Cardiac muscle cell (in vitro differentiated cells and primary cell): ENCODE results near the gene SPPL3. TPM values are rescaled to one million over a fixed set of nuclear protein-coding genes. Genes with fewer than 3 reads are reported as not detected.

Experiments used
- DNase-seq, 2 donors: peaks; one replicate each; pipeline versions ENCODE4 v3.0.0 to v3.0.0-alpha.2; 2010 to 2017; ENCODE audit warnings: low read depth in 1 of 2, low spot score in 1 of 2
- H3K27ac ChIP-seq: fragments of 200-600 bp; sonication (generic); 2 replicates; pipeline ENCODE4 v1.5.1; 2016
- H3K27me3 ChIP-seq: fragments of 200-600 bp; sonication (generic); 2 replicates; pipeline ENCODE4 v1.6.0; 2016; ENCODE audit warnings: control low read depth
- H3K36me3 ChIP-seq: fragments of 200-600 bp; sonication (generic); 2 replicates; pipeline ENCODE4 v1.5.1; 2016; ENCODE audit warnings: control low read depth
- H3K4me1 ChIP-seq: fragments of 200-600 bp; sonication (generic); 2 replicates; pipeline ENCODE4 v1.8.1; 2017; ENCODE audit warnings: low read depth, mild to moderate bottlenecking, mixed run types
- H3K4me3 ChIP-seq: fragments of 200-600 bp; sonication (generic); 2 replicates; pipeline ENCODE4 v1.5.1; 2016; ENCODE audit warnings: mild to moderate bottlenecking
- H3K9me3 ChIP-seq: fragments of 200-600 bp; sonication (generic); 2 replicates; pipeline ENCODE4 v1.5.1; 2017; ENCODE audit warnings: low read depth, mild to moderate bottlenecking, control low read depth
- CTCF ChIP-seq: IDR thresholded peaks from 2 replicates; pipeline ENCODE4 v1.5.1; 2012; ENCODE audit warnings: low read depth, mild to moderate bottlenecking, low read length
- polyA plus RNA-seq: library from polyadenylated mRNA; unstranded; fragments of >200 nt; fragmentation: Nextera tagmentation; extraction: Ambion mirVana; gene quantifications from 2 replicates; pipeline ENCODE4 v1.2.1, GENCODE V29; 2016
- total RNA-seq: library from RNA; depleted of rRNA; stranded (reverse); fragments of >200 nt; gene quantifications from 2 replicates; pipeline ENCODE4 v1.2.3, GENCODE V29; 2016

SPPL3 gene
- total and polyA plus RNA-seq, 2 experiments from 2014 or later, result 26.9 to 111 TPM

- no peak overlapping the region for H3K27ac ChIP-seq
- H3K4me1 ChIP-seq, result no peaks in the 10 kb centered on the region
- no peak overlapping the region for H3K4me3 ChIP-seq
- no peaks in the 10 kb centered on the region for H3K36me3 ChIP-seq
- no peak for DNase-seq
- no peaks in the 10 kb centered on the region for H3K27me3 ChIP-seq
- no peaks in the 10 kb centered on the region for H3K9me3 ChIP-seq
- TF ChIP-seq CTCF, result no peak
These were observed 19.5 kb downstream of the SPPL3 start for GRCh38 chr12:120884644-120885043.

- Histone ChIP-seq H3K4me3 (no peak overlapping the region), H3K27ac (no peak overlapping the region), H3K36me3 (no peaks in the 10 kb centered on the region), H3K9me3 (no peaks in the 10 kb centered on the region), H3K27me3 (no peaks in the 10 kb centered on the region), H3K4me1 (no peaks in the 10 kb centered on the region)
- DNase-seq, result no peak
- no peak for TF ChIP-seq CTCF
These were observed 22.1 kb downstream of the SPPL3 start for GRCh38 chr12:120882055-120882555.

GRCh38 chr12:120879718-120880300 lies 24.3 kb downstream of the SPPL3 start:
- no peak for DNase-seq
- H3K27me3 ChIP-seq, result no peaks in the 10 kb centered on the region
- no peak for TF ChIP-seq CTCF
- H3K4me3 ChIP-seq, result no peak overlapping the region
- H3K9me3 ChIP-seq, result no peaks in the 10 kb centered on the region
- H3K27ac ChIP-seq, result no peak overlapping the region
- no peaks in the 10 kb centered on the region for H3K36me3 ChIP-seq
- no peaks in the 10 kb centered on the region for H3K4me1 ChIP-seq

GRCh38 chr12:120879102-120879501 lies 25.1 kb downstream of the SPPL3 start:
- Histone ChIP-seq H3K27me3 (no peaks in the 10 kb centered on the region), H3K36me3 (no peaks in the 10 kb centered on the region), H3K9me3 (no peaks in the 10 kb centered on the region), H3K4me3 (no peak overlapping the region), H3K4me1 (no peaks in the 10 kb centered on the region), H3K27ac (no peak overlapping the region)
- TF ChIP-seq CTCF, result no peak
- no peak for DNase-seq

GRCh38 chr12:120874547-120875245 lies 29.5 kb downstream of the SPPL3 start:
- H3K9me3 ChIP-seq, result no peaks in the 10 kb centered on the region
- DNase-seq, result no peak
- no peak overlapping the region for H3K27ac ChIP-seq
- no peak for TF ChIP-seq CTCF
- H3K36me3 ChIP-seq, result no peaks in the 10 kb centered on the region
- no peaks in the 10 kb centered on the region for H3K27me3 ChIP-seq
- H3K4me3 ChIP-seq, result no peak overlapping the region
- H3K4me1 ChIP-seq, result peaks cover 10% of the 10 kb centered on the region
